Ascending aorta (tissue), 2 donors: ENCODE results near the gene RNF103. TPM values are rescaled to one million over a fixed set of nuclear protein-coding genes. Genes with fewer than 3 reads are reported as not detected.
A peak's percentile ranks its signal among the peaks of the same experiment; 100 is the strongest.

Experiments
- DNase-seq, 2 donors: peaks; one replicate each; pipeline ENCODE4 v3.0.0-alpha.2; 2019; ENCODE audit warnings: low spot score in 2 of 2
- H3K27ac ChIP-seq, 2 donors: fragments of 200-600 bp; sonication (generic); one replicate each; pipeline ENCODE4 v1.5.1; 2016 to 2017; ENCODE audit warnings: mild to moderate bottlenecking in 1 of 2
- H3K27me3 ChIP-seq: fragments of 200-600 bp; sonication (generic); one replicate; pipeline ENCODE4 v1.5.1; 2017
- H3K36me3 ChIP-seq, 2 donors: fragments of 200-600 bp; sonication (generic); one replicate each; pipeline ENCODE4 v1.5.1; 2016
- H3K4me1 ChIP-seq, 2 donors: fragments of 200-600 bp; sonication (generic); one replicate each; pipeline ENCODE4 v1.5.1; 2016 to 2017; ENCODE audit warnings: mild to moderate bottlenecking in 1 of 2
- H3K4me3 ChIP-seq, 2 donors: fragments of 200-600 bp; sonication (generic); one replicate each; pipeline ENCODE4 v1.5.1; 2016 to 2017; ENCODE audit warnings: mild to moderate bottlenecking in 1 of 2
- H3K9me3 ChIP-seq, 2 donors: fragments of 200-600 bp; sonication (generic); one replicate each; pipeline ENCODE4 v1.5.1; 2016
- CTCF ChIP-seq, 3 experiments: fragments of 200-600 bp in 2 of 3; fragments of 450-650 bp in 1 of 3; sonication (generic) in 2 of 3; IDR thresholded peaks; one replicate each; pipeline ENCODE4 v1.5.1; 2016 to 2019; ENCODE audit warnings: antibody characterized with exemption in 3 of 3, mild to moderate bottlenecking in 1 of 3, moderate library complexity in 1 of 3
- intact Hi-C: fragments of 100-400 bp; cut with DNase I; formaldehyde crosslinking; loops from one replicate; pipeline ENCODE4 v1.15.1; 2023
- total RNA-seq: library from RNA; depleted of rRNA; stranded (reverse); fragments of >200 nt; gene quantifications from one replicate; pipeline ENCODE4 v1.1.0, GENCODE V29; 2016

RNF103 gene
- total RNA-seq, 1 donor from 2014 or later, result 20.5 TPM

- Histone ChIP-seq H3K4me1 (peaks cover 0 to 11% of the 10 kb centered on the region in 2 donors), H3K4me3 (no peak overlapping the region), H3K9me3 (no peaks in the 10 kb centered on the region), H3K27me3 (no peaks in the 10 kb centered on the region), H3K27ac (no peak overlapping the region), H3K36me3 (no peaks in the 10 kb centered on the region)
- no peak for DNase-seq
- intact Hi-C loops, result no loop called here
- TF ChIP-seq CTCF (IDR thresholded peaks at IDR 0.05), result no peak
These were observed 57.4 kb downstream of the RNF103 start for GRCh38 chr2:86566158-86566820.

GRCh38 chr2:86563650-86564061, 60.0 kb downstream of the RNF103 start:
- no peaks in the 10 kb centered on the region for H3K9me3 ChIP-seq
- intact Hi-C loops, result loop anchor here (5.0 kb wide), 2 partner anchors 81 to 121 kb away; partner anchors contain the start of gene KDM3A
- DNase-seq, result no peak
- H3K4me3 ChIP-seq, result peak overlapping the region; percentile 70 to 84
- H3K36me3 ChIP-seq, result no peaks in the 10 kb centered on the region
- TF ChIP-seq CTCF (IDR thresholded peaks at IDR 0.05), result no peak
- H3K4me1 ChIP-seq, result peaks cover 0 to 14% of the 10 kb centered on the region in 2 donors
- H3K27me3 ChIP-seq, result no peaks in the 10 kb centered on the region
- H3K27ac ChIP-seq, result peak overlapping the region; percentile 94 to 95

- peaks cover 0 to 14% of the 10 kb centered on the region in 2 donors for H3K4me1 ChIP-seq
- DNase-seq, result peak; percentile 94 to 98
- peak within 1 kb of the TSS; percentile 70 to 84 for H3K4me3 ChIP-seq
- intact Hi-C loops, result loop anchor here (1.0 to 5.0 kb wide), 3 partner anchors 60 to 121 kb away; partner anchors contain the start of genes KDM3A and RNF103
- H3K36me3 ChIP-seq, result no peaks in the 10 kb centered on the region
- H3K27ac ChIP-seq, result peak within 1 kb of the TSS; percentile 94 to 95
- no peak for TF ChIP-seq CTCF (IDR thresholded peaks at IDR 0.05)
- no peaks in the 10 kb centered on the region for H3K27me3 ChIP-seq
- H3K9me3 ChIP-seq, result no peaks in the 10 kb centered on the region
These were observed 60.6 kb downstream of the RNF103 start, which contains the start of gene CHMP3 for GRCh38 chr2:86562922-86563649. Gene CHMP3, minus strand, starts transcription at chr2:86563443. Its CDS starts 95 bp downstream, at chr2:86563348.

GRCh38 chr2:86562485-86562921, 61.2 kb downstream of the RNF103 start:
- intact Hi-C loops, result loop anchor here (1.0 to 5.0 kb wide), 3 partner anchors 61 to 120 kb away; partner anchors contain the start of genes KDM3A and RNF103
- Histone ChIP-seq H3K27me3 (no peaks in the 10 kb centered on the region), H3K27ac (peak overlapping the region; percentile 94 to 95), H3K36me3 (no peaks in the 10 kb centered on the region), H3K4me1 (peaks cover 0 to 14% of the 10 kb centered on the region in 2 donors), H3K9me3 (no peaks in the 10 kb centered on the region), H3K4me3 (peak overlapping the region; percentile 70 to 84)
- DNase-seq, result no peak
- TF ChIP-seq CTCF (IDR thresholded peaks at IDR 0.05), result no peak

GRCh38 chr2:86557836-86558235, 65.8 kb downstream of the RNF103 start:
- no peak for DNase-seq
- intact Hi-C loops, result no loop called here
- Histone ChIP-seq H3K36me3 (peaks cover 0 to 5% of the 10 kb centered on the region in 2 donors), H3K27me3 (no peaks in the 10 kb centered on the region), H3K27ac (no peak overlapping the region), H3K9me3 (no peaks in the 10 kb centered on the region), H3K4me1 (peaks cover 0 to 14% of the 10 kb centered on the region in 2 donors), H3K4me3 (no peak overlapping the region)
- TF ChIP-seq CTCF (IDR thresholded peaks at IDR 0.05), result no peak
